ENCODE measurements around the gene FLNB. TPM values are rescaled to one million over a fixed set of nuclear protein-coding genes. Genes with fewer than 3 reads are reported as not detected.
A peak's percentile ranks its signal among the peaks of the same experiment; 100 is the strongest.

The FLNB gene
- total RNA-seq, 1 donor from 2014 or later, result 80.9 TPM

DNA sequence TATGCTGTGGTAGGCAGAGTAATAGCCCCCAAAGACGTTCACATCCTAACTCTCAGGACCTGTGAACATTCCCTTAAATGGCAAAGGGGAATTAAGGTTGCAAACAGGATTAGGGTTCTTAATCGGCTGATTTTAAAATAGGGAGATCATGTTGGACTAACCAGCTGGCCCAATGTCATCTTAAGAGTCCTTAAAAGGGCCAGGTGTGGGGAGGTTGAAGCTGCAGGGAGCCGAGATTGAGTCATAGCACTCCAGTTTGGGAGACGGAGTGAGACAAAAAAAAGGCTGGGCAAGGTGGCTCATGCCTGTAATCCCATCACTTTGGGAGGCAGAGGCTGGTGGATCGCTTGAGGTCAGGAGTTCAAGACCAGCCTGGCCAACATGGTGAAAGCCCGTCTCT lies 1.6 kb upstream of the FLNB start:
- H3K27me3 ChIP-seq (ENCODE audit: control insufficient read depth in 3 of 3, insufficient read depth in 3 of 3, low read length in 3 of 3), result peaks cover 2 to 25% (median 15%) of the 10 kb centered on the region in 3 donors
- H3K4me3 ChIP-seq (ENCODE audit: low read length in 3 of 3), result no peak overlapping the region
- no peak overlapping the region for H3K9ac ChIP-seq (ENCODE audit: low read depth in 1 of 3, low read length in 3 of 3)
- H3K36me3 ChIP-seq (ENCODE audit: control insufficient read depth in 3 of 3, insufficient read depth in 3 of 3, low read length in 3 of 3), result no peaks in the 10 kb centered on the region
- no peaks in the 10 kb centered on the region for H3K9me3 ChIP-seq (ENCODE audit: control insufficient read depth in 3 of 3, low read length in 3 of 3)
- H3K27ac ChIP-seq (ENCODE audit: low read depth, low read length), result no peak overlapping the region
- H3K4me1 ChIP-seq (ENCODE audit: control insufficient read depth in 3 of 3, insufficient read depth in 3 of 3, low read length in 3 of 3), result peaks cover 16 to 19% (median 18%) of the 10 kb centered on the region in 3 donors

DNA sequence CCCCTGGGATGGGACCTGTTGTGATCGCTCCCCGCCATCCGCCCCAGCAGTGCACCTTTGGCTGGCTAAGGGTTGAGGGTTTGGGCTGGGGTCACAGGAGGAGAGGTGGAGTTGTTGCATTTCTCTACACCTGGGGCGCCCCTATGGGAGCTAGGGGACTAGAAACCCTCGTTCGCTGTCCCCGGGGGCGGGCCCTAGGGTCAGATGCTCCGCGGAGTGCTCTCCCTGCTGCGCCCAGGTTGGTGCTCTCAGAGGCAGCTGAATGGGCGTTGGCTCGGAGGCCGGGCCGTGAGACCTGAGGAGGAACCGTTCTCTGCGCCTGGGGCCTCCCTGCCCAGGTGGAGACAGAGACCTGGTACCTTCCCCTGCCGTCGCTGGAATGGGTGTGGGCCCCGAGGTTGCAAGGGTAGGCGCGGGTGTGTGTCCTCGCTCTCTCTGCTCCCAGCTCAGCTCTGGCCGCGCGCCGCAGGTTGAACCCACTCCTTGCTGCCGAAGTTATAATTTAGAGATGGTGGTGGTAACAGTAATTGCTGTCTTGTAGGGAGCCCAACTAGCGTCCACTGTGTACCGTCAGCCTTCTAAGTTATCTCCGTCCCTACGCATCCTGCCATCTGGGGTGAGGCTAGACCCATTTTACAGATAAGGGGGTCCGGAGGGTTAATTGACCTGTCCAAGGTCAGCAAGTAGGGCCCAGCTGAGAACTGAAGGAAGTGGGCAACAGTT lies 965 bp downstream of the FLNB start:
- no peaks in the 10 kb centered on the region for H3K9me3 ChIP-seq (ENCODE audit: control insufficient read depth in 3 of 3, low read length in 3 of 3)
- H3K4me1 ChIP-seq (ENCODE audit: control insufficient read depth in 3 of 3, insufficient read depth in 3 of 3, low read length in 3 of 3), result peaks cover 19 to 22% (median 20%) of the 10 kb centered on the region in 3 donors
- peak overlapping the region; percentile 69 to 86 (median 82) for H3K9ac ChIP-seq (ENCODE audit: low read depth in 1 of 3, low read length in 3 of 3)
- peak overlapping the region; percentile 91 to 96 (median 95) for H3K4me3 ChIP-seq (ENCODE audit: low read length in 3 of 3)
- peak overlapping the region; percentile 56 for H3K27ac ChIP-seq (ENCODE audit: low read depth, low read length)
- no peaks in the 10 kb centered on the region for H3K36me3 ChIP-seq (ENCODE audit: control insufficient read depth in 3 of 3, insufficient read depth in 3 of 3, low read length in 3 of 3)
- H3K27me3 ChIP-seq (ENCODE audit: control insufficient read depth in 3 of 3, insufficient read depth in 3 of 3, low read length in 3 of 3), result peaks cover 2 to 25% (median 15%) of the 10 kb centered on the region in 3 donors

DNA sequence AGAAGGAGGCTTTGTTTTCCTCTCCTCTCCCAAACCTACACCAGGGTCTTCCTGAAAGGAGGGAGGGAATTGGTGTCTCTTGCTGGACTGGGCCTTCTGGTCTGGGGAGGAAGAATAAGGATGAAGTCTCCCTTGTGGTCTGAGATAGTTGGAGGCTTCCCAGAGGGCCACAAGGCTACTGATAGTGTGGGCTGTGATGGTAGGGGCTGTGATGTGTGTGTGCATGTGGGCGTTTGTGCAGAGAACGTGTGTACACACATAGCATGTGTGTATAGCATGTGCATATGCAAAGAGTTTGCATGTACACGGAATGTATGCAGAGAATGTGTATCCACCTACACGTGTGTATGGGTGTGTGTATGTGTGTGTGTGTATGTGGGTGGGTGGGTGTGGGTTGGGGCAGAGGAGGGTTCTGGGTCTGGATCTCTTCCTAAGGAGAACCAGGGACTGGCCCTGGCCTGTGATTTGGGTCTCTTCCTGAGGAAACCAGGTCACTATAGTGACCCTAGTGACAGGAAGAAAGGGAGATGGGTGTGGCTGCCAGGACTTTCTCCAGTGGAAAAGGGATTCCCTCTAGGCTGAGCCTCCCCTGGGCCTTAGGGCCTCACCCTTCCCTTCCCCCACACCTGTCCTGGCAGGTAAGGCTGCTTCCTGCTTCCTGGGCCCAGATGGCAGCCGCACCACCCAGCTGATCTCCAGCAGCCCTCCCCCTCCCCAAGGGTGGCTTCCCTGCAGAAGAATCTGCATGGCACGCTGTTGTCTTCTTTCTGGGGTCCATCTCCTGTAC lies 1.7 kb downstream of the FLNB start:
- peak overlapping the region; percentile 91 to 96 (median 95) for H3K4me3 ChIP-seq (ENCODE audit: low read length in 3 of 3)
- peak overlapping the region; percentile 56 for H3K27ac ChIP-seq (ENCODE audit: low read depth, low read length)
- no peaks in the 10 kb centered on the region for H3K9me3 ChIP-seq (ENCODE audit: control insufficient read depth in 3 of 3, low read length in 3 of 3)
- H3K9ac ChIP-seq (ENCODE audit: low read depth in 1 of 3, low read length in 3 of 3), result peak overlapping the region; percentile 69 to 86 (median 82)
- no peaks in the 10 kb centered on the region for H3K36me3 ChIP-seq (ENCODE audit: control insufficient read depth in 3 of 3, insufficient read depth in 3 of 3, low read length in 3 of 3)
- peaks cover 19 to 26% (median 23%) of the 10 kb centered on the region in 3 donors for H3K4me1 ChIP-seq (ENCODE audit: control insufficient read depth in 3 of 3, insufficient read depth in 3 of 3, low read length in 3 of 3)
- H3K27me3 ChIP-seq (ENCODE audit: control insufficient read depth in 3 of 3, insufficient read depth in 3 of 3, low read length in 3 of 3), result peaks cover 2 to 25% (median 15%) of the 10 kb centered on the region in 3 donors

DNA sequence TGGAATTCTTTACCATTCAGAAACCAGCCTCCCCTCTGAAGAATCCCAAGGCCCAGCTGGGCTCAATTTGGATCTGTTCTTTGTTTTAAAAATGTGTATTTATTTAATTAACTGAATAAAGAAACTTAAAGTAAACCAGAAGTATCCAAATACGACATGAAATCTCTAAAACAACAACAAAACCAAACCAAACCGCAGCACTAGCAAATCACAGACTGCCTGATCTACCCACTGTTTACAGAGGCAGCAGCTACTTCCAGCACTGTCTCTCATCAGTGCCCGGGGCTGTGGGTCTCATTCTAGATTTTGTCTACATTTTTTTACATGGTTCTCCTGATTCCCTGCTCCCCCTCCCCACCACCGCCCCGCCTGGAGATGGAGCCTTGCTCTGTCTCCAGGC lies 2.3 kb downstream of the FLNB start:
- peak overlapping the region; percentile 40 for H3K27ac ChIP-seq (ENCODE audit: low read depth, low read length)
- peak overlapping the region in 1 of 3 donors; percentile 40 for H3K9ac ChIP-seq (ENCODE audit: low read depth in 1 of 3, low read length in 3 of 3)
- no peaks in the 10 kb centered on the region for H3K36me3 ChIP-seq (ENCODE audit: control insufficient read depth in 3 of 3, insufficient read depth in 3 of 3, low read length in 3 of 3)
- H3K4me1 ChIP-seq (ENCODE audit: control insufficient read depth in 3 of 3, insufficient read depth in 3 of 3, low read length in 3 of 3), result peaks cover 19 to 26% (median 23%) of the 10 kb centered on the region in 3 donors
- H3K4me3 ChIP-seq (ENCODE audit: low read length in 3 of 3), result peak overlapping the region in 2 of 3 donors; percentile 52 to 64
- peaks cover 2 to 25% (median 15%) of the 10 kb centered on the region in 3 donors for H3K27me3 ChIP-seq (ENCODE audit: control insufficient read depth in 3 of 3, insufficient read depth in 3 of 3, low read length in 3 of 3)
- no peaks in the 10 kb centered on the region for H3K9me3 ChIP-seq (ENCODE audit: control insufficient read depth in 3 of 3, low read length in 3 of 3)

DNA sequence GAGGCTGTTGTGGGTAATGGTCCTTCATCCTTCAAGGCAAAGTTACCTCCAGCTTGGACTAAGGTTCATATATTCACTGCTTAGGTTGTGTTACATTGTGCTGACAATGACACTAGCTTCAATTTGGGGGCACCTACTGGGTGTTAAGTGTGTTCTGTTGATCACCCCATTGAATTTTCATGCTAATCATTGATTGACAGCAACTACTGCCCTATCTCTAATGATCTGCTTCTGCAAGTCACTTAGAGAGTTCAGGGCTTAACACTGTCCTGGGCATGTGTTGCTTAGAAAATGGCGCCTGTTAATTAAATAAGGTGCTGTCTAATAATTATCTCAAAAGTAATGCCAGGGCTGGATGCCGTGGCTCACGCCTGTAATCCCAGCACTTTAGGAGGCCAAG lies 3.4 kb downstream of the FLNB start:
- no peaks in the 10 kb centered on the region for H3K9me3 ChIP-seq (ENCODE audit: control insufficient read depth in 3 of 3, low read length in 3 of 3)
- no peak overlapping the region for H3K27ac ChIP-seq (ENCODE audit: low read depth, low read length)
- no peak overlapping the region for H3K9ac ChIP-seq (ENCODE audit: low read depth in 1 of 3, low read length in 3 of 3)
- H3K36me3 ChIP-seq (ENCODE audit: control insufficient read depth in 3 of 3, insufficient read depth in 3 of 3, low read length in 3 of 3), result no peaks in the 10 kb centered on the region
- H3K4me1 ChIP-seq (ENCODE audit: control insufficient read depth in 3 of 3, insufficient read depth in 3 of 3, low read length in 3 of 3), result peaks cover 19 to 26% (median 23%) of the 10 kb centered on the region in 3 donors
- peaks cover 2 to 25% (median 15%) of the 10 kb centered on the region in 3 donors for H3K27me3 ChIP-seq (ENCODE audit: control insufficient read depth in 3 of 3, insufficient read depth in 3 of 3, low read length in 3 of 3)
- H3K4me3 ChIP-seq (ENCODE audit: low read length in 3 of 3), result no peak overlapping the region

DNA sequence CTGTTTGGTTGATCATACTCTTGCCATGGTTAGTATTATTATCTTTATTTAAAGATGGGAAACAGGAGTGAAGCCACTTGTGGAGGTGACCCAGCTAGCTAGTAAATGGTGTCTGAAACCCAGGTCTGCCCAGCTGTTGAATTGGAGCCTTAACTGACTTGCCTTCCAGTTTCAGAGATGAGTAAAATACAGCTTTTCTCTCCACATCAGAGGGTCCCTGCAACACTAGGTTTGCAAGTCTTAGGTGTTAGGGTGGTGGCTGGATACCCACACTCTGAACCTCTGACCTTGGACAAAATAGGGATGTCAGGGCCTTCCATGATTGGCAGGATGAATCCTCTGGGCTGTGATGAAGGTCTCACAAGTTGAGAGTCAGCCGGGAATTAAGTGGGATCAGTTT lies 4.1 kb downstream of the FLNB start:
- peaks cover 19 to 26% (median 23%) of the 10 kb centered on the region in 3 donors for H3K4me1 ChIP-seq (ENCODE audit: control insufficient read depth in 3 of 3, insufficient read depth in 3 of 3, low read length in 3 of 3)
- no peak overlapping the region for H3K9ac ChIP-seq (ENCODE audit: low read depth in 1 of 3, low read length in 3 of 3)

DNA sequence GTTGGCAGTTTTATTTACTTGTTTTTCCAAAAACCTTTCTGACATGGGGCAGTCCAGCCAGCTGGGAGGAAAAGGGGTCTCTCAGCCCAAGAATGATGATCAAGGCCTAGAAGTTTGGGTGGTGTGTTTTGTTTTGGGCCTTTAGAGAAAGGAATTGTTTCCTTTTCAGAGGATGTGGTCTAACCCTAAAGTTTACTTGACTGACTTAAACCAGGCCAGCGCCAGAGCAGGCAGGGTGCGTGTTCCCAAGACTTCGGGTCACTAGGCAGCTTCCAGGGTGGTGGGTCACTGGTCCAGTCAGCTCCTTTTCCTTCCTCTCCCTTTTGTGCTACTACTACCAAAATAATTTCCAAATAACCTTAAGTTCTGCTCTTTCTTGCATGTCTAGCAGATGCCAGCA lies 4.9 kb downstream of the FLNB start:
- peaks cover 2 to 25% (median 15%) of the 10 kb centered on the region in 3 donors for H3K27me3 ChIP-seq (ENCODE audit: control insufficient read depth in 3 of 3, insufficient read depth in 3 of 3, low read length in 3 of 3)
- H3K9ac ChIP-seq (ENCODE audit: low read depth in 1 of 3, low read length in 3 of 3), result no peak overlapping the region
- H3K27ac ChIP-seq (ENCODE audit: low read depth, low read length), result peak overlapping the region; percentile 11
- H3K4me3 ChIP-seq (ENCODE audit: low read length in 3 of 3), result no peak overlapping the region
- H3K9me3 ChIP-seq (ENCODE audit: control insufficient read depth in 3 of 3, low read length in 3 of 3), result no peaks in the 10 kb centered on the region
- H3K36me3 ChIP-seq (ENCODE audit: control insufficient read depth in 3 of 3, insufficient read depth in 3 of 3, low read length in 3 of 3), result no peaks in the 10 kb centered on the region
- peaks cover 19 to 26% (median 23%) of the 10 kb centered on the region in 3 donors for H3K4me1 ChIP-seq (ENCODE audit: control insufficient read depth in 3 of 3, insufficient read depth in 3 of 3, low read length in 3 of 3)

More for the DNA sequence above, 4.1 kb downstream of the FLNB start:
- peaks cover 2 to 25% (median 15%) of the 10 kb centered on the region in 3 donors for H3K27me3 ChIP-seq (ENCODE audit: control insufficient read depth in 3 of 3, insufficient read depth in 3 of 3, low read length in 3 of 3)
- H3K36me3 ChIP-seq (ENCODE audit: control insufficient read depth in 3 of 3, insufficient read depth in 3 of 3, low read length in 3 of 3), result no peaks in the 10 kb centered on the region
- no peak overlapping the region for H3K4me3 ChIP-seq (ENCODE audit: low read length in 3 of 3)
- H3K9me3 ChIP-seq (ENCODE audit: control insufficient read depth in 3 of 3, low read length in 3 of 3), result no peaks in the 10 kb centered on the region
- peak overlapping the region; percentile 11 for H3K27ac ChIP-seq (ENCODE audit: low read depth, low read length)

DNA sequence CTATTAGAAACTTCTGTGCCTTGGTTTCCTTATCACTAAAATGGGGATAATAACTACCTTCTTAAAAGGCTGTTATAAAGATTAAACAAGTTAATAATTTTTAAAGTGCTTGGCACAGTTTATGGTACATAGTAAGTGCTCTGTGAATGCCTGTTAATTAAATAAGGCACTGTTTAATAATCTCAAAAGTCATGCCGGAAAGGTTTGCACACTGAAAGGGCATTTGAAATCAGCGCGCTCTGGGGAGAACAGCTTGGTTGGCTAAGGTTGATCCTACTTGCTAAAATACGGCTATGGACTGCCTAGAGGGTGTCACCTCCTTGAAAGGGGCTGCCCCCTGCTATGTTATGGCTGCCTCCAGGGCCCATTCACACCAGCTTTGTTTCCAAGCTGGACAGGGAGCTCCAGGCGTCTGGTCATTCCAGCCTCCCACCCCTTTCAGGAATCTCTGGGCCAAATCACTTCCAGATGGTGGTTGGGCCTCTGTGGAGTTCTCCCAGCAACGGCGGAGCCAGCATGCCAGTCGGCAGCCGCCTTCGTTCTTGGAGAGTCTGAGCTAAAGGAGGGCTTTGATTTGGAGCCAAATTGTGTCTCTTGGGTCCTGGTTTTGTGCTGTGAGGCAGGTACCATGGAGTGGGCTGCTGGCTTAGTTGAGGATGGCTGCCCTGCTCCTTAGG lies 5.9 kb downstream of the FLNB start:
- H3K9me3 ChIP-seq (ENCODE audit: control insufficient read depth in 3 of 3, low read length in 3 of 3), result no peaks in the 10 kb centered on the region
- H3K4me3 ChIP-seq (ENCODE audit: low read length in 3 of 3), result no peak overlapping the region
- peaks cover 11 to 18% (median 14%) of the 10 kb centered on the region in 3 donors for H3K4me1 ChIP-seq (ENCODE audit: control insufficient read depth in 3 of 3, insufficient read depth in 3 of 3, low read length in 3 of 3)
- peak overlapping the region in 1 of 3 donors; percentile 8 for H3K9ac ChIP-seq (ENCODE audit: low read depth in 1 of 3, low read length in 3 of 3)
- peaks cover 2 to 17% (median 9%) of the 10 kb centered on the region in 3 donors for H3K27me3 ChIP-seq (ENCODE audit: control insufficient read depth in 3 of 3, insufficient read depth in 3 of 3, low read length in 3 of 3)
- H3K27ac ChIP-seq (ENCODE audit: low read depth, low read length), result peak overlapping the region; percentile 40
- H3K36me3 ChIP-seq (ENCODE audit: control insufficient read depth in 3 of 3, insufficient read depth in 3 of 3, low read length in 3 of 3), result no peaks in the 10 kb centered on the region

DNA sequence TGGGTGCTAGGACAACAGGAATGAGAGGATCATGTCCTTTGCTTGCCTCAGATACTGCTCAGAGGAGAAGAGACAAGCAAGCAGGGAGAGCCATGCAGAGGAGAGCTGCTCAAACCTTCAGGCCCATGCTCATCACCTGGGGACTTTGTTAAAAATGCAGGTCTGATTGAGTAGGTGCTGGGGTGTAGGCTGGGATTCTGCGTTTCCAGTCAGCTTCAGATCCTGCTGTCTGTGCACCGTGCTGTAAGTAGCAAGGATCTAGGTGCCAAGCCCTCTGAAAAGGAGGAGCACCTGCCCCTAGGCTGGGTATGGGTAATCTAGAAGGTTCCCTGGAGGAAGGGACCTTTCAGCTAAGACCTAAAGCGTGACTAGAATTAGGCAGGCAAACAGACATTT lies 7.3 kb downstream of the FLNB start:
- Histone ChIP-seq H3K4me3 (ENCODE audit: low read length in 3 of 3) (no peak overlapping the region), H3K4me1 (ENCODE audit: control insufficient read depth in 3 of 3, insufficient read depth in 3 of 3, low read length in 3 of 3) (peaks cover 3 to 18% (median 7%) of the 10 kb centered on the region in 3 donors), H3K9me3 (ENCODE audit: control insufficient read depth in 3 of 3, low read length in 3 of 3) (no peaks in the 10 kb centered on the region), H3K27me3 (ENCODE audit: control insufficient read depth in 3 of 3, insufficient read depth in 3 of 3, low read length in 3 of 3) (peaks cover 0 to 5% (median 0%) of the 10 kb centered on the region in 3 donors), H3K36me3 (ENCODE audit: control insufficient read depth in 3 of 3, insufficient read depth in 3 of 3, low read length in 3 of 3) (no peaks in the 10 kb centered on the region), H3K27ac (ENCODE audit: low read depth, low read length) (no peak overlapping the region), H3K9ac (ENCODE audit: low read depth in 1 of 3, low read length in 3 of 3) (no peak overlapping the region)

Data from skeletal muscle tissue (tissue), 4 donors.